ELR (cell line): ENCODE results near the gene NTMT1.

Source experiments
- DNase-seq: peaks from one replicate; pipeline ENCODE4 v3.0.0-alpha.2; 2015; ENCODE audit warnings: low read depth

Gene NTMT1

GRCh38 chr9:129597355-129598088 is 28.4 kb upstream of the NTMT1 start:
- peak; percentile 70 for DNase-seq

DNA sequence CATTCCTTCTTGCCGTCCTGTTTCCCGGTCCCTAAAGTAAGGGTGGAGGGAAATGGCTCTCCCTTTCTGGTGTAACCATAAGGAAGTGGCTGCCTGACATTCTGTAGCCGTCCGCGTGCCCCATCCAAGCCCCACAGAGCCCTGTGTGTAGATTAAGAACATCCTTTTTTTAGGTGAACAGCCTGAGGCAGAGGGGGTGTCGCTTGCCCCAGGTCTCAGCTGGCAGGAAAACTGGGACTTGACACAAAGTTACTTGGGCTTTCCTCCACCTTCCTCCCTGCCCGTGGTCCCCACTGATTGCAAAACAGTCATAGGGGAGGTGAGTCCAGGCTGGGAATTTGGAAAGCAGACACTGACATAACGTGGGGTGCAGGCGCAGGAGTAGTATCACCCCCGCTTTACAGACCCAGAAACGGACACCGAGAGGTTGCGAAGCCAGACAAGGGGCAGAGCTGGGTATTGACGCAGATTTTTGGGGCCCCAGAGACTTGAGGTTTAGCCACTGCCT is 27.8 kb upstream of the NTMT1 start:
- DNase-seq = no peak

GRCh38 chr9:129601082-129601674 is 24.8 kb upstream of the NTMT1 start:
- DNase-seq = no peak

GRCh38 chr9:129602598-129603415 is 23.2 kb upstream of the NTMT1 start:
- DNase-seq = no peak

DNA sequence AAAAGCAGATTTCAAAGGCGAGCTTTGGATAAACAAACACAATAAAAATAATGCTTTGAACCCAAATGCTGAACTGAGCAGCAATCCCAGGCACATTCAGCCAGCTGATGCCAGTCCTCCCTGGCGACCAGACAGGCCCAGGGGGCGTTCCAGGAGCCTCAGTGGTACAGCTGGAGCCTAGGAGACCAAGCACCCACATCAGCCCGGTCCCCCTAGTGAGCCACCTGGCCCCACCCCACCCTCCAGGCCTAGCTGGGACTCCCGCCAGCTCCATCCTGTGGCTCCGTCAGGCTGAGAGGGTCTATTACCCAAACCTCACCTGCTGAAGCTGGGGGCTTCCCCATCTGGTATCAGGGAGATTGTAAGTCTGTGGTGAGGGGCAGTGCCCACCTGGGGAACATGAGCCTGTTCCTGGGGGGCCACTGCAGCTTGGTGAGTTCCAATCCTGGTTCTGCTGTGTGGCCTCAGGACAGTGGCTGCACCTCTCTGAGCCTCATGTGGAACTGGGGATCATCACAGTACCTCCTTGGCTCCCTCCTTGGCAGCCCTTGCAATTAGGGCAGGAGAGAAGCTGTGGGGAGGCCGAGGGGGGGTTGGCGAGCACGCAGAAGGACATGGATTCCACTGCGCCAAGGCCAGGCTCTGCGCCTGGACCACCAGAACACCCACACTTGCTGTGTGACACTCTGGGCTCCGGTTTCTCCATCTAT is 21.8 kb upstream of the NTMT1 start:
- no peak for DNase-seq

- DNase-seq = no peak
Observed at GRCh38 chr9:129604766-129605163, 21.2 kb upstream of the NTMT1 start.

DNA sequence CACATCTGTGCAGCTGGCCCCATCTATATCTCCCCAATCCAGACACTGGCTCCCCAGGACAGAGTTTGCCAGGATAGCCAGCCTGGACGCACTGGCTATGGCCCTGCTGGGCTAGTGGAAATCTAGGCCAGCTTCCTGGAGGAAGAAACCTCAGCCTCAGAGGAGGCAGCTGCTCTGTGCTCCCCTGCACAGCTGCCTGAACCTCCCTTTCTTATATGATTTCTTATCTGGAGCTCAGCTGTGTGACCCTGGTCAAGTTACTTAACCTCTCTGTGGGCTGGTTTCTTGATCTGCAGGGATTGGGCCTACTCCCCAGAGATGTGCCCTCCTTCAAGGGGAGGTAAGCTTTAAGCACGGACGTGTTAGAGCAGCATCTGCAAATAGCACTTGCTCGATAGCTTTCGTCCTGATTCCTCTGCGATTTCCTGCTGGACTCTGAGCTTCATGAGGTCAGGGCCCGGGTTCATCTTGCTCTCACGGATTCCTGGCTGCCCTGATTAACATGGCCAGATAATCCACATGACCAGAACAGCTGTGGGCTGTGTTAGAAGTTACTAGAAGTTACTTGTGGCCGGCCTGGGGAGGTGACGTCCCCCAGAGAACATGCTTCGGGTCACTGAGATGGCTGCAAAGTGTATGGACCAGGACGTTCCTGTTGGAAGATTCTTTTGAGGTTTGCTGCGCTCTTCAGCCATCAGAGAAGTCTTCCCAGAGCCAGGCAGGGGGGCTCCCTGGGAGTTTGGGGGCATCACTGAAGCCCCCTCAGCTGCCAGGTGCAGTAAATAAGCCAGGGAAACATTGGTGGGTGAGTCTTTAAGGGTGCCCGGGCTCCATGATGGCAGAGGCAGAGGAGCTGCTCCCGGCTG is 19.6 kb upstream of the NTMT1 start:
- no peak for DNase-seq

- no peak for DNase-seq
Observed at GRCh38 chr9:129607027-129607387, 19.0 kb upstream of the NTMT1 start.

DNA sequence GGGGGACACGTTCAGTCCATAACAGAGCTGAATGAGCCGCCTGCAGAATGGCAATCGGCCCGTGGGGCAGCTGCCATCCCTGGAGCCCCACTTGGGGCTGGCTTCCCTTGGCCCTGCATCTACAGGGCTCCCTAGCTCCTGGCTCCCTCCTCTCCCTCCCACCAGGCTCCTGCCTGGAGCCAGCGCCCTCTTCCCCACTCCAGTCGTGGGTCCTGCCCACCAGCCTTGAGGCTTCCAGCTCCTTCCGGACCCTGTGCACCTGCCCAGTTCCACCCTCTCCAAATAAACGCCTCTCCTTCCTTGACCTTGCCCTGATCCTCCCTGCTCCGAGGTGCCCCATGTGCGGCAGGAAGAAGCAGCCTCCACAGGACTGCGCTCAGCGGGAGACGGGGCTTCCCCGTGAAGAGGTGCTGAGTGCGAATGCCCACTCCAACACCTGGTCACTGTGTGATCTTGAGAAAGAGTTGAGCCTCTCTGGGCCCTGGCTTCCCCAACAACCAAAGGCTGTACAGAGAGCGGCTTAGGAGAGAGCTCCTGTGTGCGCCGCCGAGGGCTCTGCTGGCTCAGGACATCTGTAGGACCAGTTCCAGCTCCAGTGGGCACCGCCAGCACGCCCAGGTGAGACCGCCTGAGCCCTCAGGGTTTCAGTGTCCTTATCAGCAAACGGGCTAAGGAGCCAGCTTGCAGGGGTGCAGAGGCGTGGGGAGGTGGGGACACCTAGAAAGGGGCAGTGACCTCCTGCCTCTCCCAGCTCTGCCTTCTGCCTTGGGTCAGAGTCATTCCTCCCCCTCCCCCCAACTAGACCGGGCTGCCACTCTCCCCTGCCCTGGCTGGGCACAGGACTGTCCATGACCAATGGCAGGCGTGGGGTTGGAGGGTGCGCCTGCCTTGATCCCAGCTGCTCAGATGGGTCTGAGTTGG is 17.1 kb upstream of the NTMT1 start:
- DNase-seq = no peak

DNA sequence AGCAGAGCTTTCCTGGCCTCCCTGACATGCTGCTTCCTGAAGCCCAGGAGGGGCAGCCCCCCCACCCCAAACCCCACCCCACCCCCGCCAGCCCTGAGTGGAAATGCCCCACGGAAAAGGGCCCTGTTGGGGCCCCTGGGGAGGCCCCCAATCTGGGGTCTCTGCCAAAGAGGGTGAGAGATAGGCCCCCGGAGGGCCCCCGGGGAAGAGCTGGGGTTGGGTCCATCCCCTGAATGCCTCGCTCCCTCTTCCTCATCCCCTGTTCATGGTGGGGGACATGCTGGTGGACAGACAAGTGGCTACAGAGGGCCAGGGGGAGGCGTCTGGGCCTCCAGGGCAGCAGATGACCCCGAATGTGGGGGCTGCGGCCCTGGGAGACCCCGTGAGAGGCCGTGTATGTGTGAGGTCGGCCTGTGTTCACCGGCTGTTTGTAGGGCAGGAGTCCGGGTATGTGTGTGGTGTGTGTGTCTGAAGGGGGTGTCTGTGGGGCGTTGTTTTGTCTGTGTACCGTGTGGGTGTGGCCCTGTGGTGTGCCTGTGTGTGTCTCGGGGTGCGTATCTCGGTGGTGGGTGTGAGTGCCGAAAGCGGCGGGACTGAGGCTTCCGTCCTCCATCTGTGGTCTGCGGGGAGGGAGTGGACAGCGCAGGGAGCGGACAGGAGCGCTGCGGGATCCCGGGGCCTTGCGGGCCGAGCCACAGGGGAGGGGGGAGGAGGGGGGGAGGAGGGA is 16.3 kb upstream of the NTMT1 start:
- DNase-seq = peak; percentile 40

- no peak for DNase-seq
Observed at GRCh38 chr9:129610213-129610472, 15.8 kb upstream of the NTMT1 start.

DNA sequence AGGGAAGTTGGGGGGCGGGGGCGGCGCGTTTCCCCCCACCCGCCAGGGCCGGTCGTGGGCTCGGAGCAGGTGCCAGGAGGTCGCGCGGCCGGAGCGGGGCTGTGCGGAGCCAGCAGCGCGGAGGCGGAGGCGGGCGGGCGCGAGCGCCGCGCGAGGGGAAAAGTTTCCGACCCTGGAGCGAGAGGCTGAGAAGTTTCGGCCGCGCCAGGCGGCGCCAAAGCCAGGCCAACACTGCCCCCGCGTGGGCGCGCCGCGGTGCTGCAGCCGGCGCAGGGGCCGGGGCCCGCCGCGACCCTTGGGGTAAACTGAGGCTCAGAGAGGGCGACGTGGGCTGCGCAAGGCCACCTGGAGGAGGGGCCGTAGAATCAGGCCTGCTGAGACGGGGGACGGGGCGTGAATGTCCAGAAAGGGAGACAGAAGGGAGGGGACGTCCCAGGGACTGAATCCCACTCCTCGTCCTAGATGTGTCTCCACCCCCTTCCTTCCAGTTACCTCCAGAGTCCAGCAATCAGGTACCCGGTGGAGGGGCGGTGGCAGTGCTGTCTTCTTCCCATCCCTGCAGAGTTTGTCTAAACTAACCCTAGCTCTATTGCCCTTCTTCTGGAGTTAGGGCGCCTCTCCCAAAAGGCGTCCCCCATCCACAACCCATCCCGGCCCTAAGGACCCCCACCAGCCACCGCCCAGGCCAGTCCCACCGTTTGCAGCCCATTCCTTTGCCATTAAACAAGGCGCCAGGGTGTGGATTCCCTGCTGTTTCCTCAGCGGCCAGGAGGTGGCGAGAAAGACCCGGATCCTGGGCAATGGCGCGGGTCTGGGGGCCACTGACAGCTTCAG is 15.3 kb upstream of the NTMT1 start:
- peak; percentile 79 for DNase-seq

- DNase-seq = no peak
Observed at GRCh38 chr9:129611307-129611800, 14.6 kb upstream of the NTMT1 start.

DNA sequence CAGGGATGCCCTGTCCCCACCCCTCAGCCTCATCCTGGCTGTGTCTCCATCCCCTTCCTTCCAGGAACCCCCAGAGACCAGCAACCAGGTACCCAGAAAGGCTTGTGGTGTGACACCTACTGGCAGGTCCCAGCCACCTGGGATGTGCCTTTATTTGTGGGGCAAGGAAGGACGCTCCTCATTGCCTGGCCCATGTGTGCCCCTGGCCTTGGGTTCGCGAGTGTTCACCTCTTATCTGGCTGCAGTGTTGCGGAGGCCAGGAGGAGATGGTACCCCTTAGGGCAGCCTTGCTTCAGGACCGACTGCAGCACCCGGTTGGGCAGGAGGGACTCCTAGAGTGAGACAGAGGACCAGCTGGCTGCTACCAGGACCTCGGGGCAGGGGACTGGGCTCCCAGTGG is 13.8 kb upstream of the NTMT1 start:
- DNase-seq = no peak

DNA sequence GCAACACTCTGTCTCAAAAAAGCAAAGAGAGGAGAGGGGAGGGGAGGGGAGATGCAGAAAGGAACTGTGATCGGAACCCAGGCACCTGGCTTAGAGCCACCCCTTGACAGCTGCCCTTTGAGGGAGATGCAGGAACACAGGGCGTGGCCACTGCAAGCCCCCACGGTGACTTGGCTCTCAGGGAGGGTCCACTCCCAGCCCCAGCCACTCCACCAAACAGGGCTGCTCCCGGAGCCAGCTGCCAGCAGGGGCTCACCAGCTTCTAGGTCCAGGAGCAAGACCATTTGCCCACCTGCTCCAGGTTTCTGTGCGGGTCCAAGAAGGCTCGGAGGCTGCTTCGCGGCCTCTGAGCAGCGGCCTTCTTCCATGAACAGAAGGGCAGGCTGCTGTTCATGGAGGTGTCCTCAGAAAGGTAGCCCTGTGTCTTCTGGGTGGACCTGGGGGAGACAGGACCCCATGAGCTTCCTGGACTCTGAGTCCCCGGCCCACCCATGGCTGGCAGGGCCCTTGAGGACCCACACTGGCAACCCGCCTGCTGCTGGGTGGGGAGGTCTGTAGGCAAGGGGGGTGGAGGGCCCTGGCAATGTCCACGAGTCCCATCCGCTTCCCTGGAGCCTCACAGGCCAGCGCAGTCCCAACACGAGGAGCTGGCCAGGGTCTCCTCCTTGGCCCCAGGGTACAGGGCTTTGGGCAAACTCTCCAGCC is 13.0 kb upstream of the NTMT1 start:
- DNase-seq = no peak

DNA sequence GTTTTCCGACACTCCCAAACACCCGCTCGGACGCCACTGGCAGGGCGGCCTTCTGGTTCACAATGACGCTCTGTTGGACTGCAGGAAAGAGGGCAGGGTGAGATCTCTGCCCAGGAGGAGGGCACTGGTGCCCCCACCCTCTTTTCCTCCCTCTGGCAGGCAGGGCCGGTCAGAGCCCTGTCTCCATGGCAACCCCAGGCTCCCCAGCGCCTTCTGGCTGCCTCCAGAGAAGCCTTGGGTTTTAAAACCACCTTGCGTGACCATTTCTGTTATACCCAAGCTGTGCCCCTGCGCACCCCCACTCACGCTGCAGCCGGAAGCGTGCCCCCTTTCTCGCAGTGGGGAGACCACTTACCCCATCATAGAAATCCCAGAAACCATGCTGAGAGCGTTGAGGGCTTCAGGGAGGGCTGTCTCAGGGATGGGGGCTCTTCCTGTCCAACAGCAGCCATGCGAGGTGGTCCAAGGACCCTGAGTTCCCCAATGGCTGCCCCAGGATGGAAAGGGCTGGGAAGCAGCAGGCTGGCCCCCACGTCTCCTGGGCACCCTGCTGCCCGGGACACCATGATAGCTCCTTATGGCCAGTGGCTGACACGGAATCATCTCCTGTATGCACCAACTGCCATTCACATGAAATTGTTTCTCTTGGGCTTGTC is 12.3 kb upstream of the NTMT1 start:
- DNase-seq = no peak

DNA sequence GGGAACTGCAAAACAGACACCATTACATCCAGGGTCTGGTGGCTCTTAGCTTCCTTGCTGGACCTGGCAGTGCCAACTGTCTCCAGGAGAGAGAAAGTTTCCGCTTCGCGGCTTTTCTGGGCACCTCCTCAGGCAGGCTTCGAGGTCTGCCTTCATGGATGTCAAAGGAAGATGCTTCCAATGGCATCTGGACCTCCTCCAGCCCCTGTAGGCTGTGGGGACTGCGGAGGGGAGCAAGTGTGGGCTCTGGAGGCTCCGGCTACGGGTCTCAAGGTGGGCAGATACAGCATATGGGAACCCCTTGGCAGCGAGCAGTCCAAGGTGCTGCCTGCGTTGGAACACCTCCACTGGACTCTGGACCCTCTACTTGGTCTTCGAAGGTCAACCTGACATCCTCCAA is 11.0 kb upstream of the NTMT1 start:
- no peak for DNase-seq
